ENCODE measurements around the gene CFP. TPM values are rescaled to one million over a fixed set of nuclear protein-coding genes. Genes with fewer than 3 reads are reported as not detected.

Gene CFP
- total and polyA plus RNA-seq, 2 donors (not counting 1 experiment from before 2014, with no cell fraction given): 0.59 to 3.8 TPM

- no peaks in the 10 kb centered on the region for H3K27me3 ChIP-seq (replicated peaks in 1 of 4; ENCODE audit: control extremely low read depth in 1 of 4, control insufficient read depth in 3 of 4, insufficient read depth in 4 of 4, low read length in 3 of 4)
- ChIA-PET CTCF (no interaction called here), POLR2A (no interaction called here)
- peaks cover 5 to 13% of the 10 kb centered on the region in 2 donors for H3K4me1 ChIP-seq (ENCODE audit: control insufficient read depth in 2 of 2, insufficient read depth in 2 of 2, low read length in 2 of 2)
- Mint-ChIP-seq H3K27ac (no peak overlapping the region), H3K9me3 (ENCODE audit: insufficient read depth) (no peaks in the 10 kb centered on the region), H3K27me3 (no peaks in the 10 kb centered on the region), H3K4me3 (no peak overlapping the region), H3K4me1 (peaks cover 8% of the 10 kb centered on the region)
- H3K9ac ChIP-seq (ENCODE audit: low read length): no peak overlapping the region
- H3K4me3 ChIP-seq (ENCODE audit: control extremely low read depth in 1 of 5, extremely low read depth in 1 of 5, insufficient read depth in 1 of 5, low read depth in 2 of 5, low read length in 4 of 5): no peak overlapping the region
- intact Hi-C loops (cut with micrococcal nuclease): no loop called here
- H3K79me2 ChIP-seq (ENCODE audit: control insufficient read depth, insufficient read depth, low read length): no peaks in the 10 kb centered on the region
- no peak for DNase-seq
- TF ChIP-seq CTCF (IDR thresholded peaks at IDR 0.05) (no peak), EZH2 (IDR thresholded peaks at IDR 0.05; ENCODE audit: borderline replicate concordance, insufficient read depth, low read depth, low read length, poor library complexity, severe bottlenecking) (no peak)
- no peak for ATAC-seq (ENCODE audit: low read depth)
- 96% methylated on average over 9 of the region's 16 CpGs for WGBS (ENCODE audit: insufficient coverage)
- H3K27ac ChIP-seq (ENCODE audit: low read length in 2 of 2): no peak overlapping the region
- no peaks in the 10 kb centered on the region for H3K9me3 ChIP-seq (ENCODE audit: control extremely low read depth in 1 of 3, control insufficient read depth in 2 of 3, insufficient read depth in 1 of 3, low read length in 2 of 3)
- H3K36me3 ChIP-seq (replicated peaks in 1 of 2; ENCODE audit: control extremely low read depth in 1 of 2, control insufficient read depth in 1 of 2, extremely low read depth in 1 of 2, insufficient read depth in 2 of 2, low read length in 1 of 2): no peaks in the 10 kb centered on the region
- no peak overlapping the region for H2AFZ ChIP-seq (ENCODE audit: insufficient read depth, low read depth, low read length, poor library complexity, severe bottlenecking)
- H3K4me2 ChIP-seq (replicated peaks; ENCODE audit: low read depth, low read length, poor library complexity, severe bottlenecking): no peak overlapping the region
- no peaks in the 10 kb centered on the region for H4K20me1 ChIP-seq (ENCODE audit: control insufficient read depth, insufficient read depth, low read length, poor library complexity, severe bottlenecking)
Observed at GRCh38 chrX:47585273-47585672, 44.5 kb downstream of the CFP start.

GRCh38 chrX:47584714-47585113, 45.0 kb downstream of the CFP start:
- Histone ChIP-seq H3K9ac (ENCODE audit: low read length) (no peak overlapping the region), H2AFZ (ENCODE audit: insufficient read depth, low read depth, low read length, poor library complexity, severe bottlenecking) (no peak overlapping the region), H3K27ac (ENCODE audit: low read length in 2 of 2) (no peak overlapping the region), H3K27me3 (replicated peaks in 1 of 4; ENCODE audit: control extremely low read depth in 1 of 4, control insufficient read depth in 3 of 4, insufficient read depth in 4 of 4, low read length in 3 of 4) (no peaks in the 10 kb centered on the region), H4K20me1 (ENCODE audit: control insufficient read depth, insufficient read depth, low read length, poor library complexity, severe bottlenecking) (no peaks in the 10 kb centered on the region), H3K4me2 (replicated peaks; ENCODE audit: low read depth, low read length, poor library complexity, severe bottlenecking) (no peak overlapping the region), H3K36me3 (replicated peaks in 1 of 2; ENCODE audit: control extremely low read depth in 1 of 2, control insufficient read depth in 1 of 2, extremely low read depth in 1 of 2, insufficient read depth in 2 of 2, low read length in 1 of 2) (no peaks in the 10 kb centered on the region), H3K4me3 (ENCODE audit: control extremely low read depth in 1 of 5, extremely low read depth in 1 of 5, insufficient read depth in 1 of 5, low read depth in 2 of 5, low read length in 4 of 5) (no peak overlapping the region), H3K4me1 (ENCODE audit: control insufficient read depth in 2 of 2, insufficient read depth in 2 of 2, low read length in 2 of 2) (peaks cover 5 to 13% of the 10 kb centered on the region in 2 donors), H3K79me2 (ENCODE audit: control insufficient read depth, insufficient read depth, low read length) (no peaks in the 10 kb centered on the region), H3K9me3 (ENCODE audit: control extremely low read depth in 1 of 3, control insufficient read depth in 2 of 3, insufficient read depth in 1 of 3, low read length in 2 of 3) (no peaks in the 10 kb centered on the region)
- WGBS (ENCODE audit: insufficient coverage): 83% methylated on average over 1 of the region's 6 CpGs
- H3K4me1 Mint-ChIP-seq: peaks cover 9% of the 10 kb centered on the region
- ChIA-PET POLR2A (no interaction called here), CTCF (no interaction called here)
- DNase-seq: no peak
- H3K27me3 Mint-ChIP-seq: no peaks in the 10 kb centered on the region
- ATAC-seq (ENCODE audit: low read depth): no peak
- H3K4me3 Mint-ChIP-seq: no peak overlapping the region
- H3K27ac Mint-ChIP-seq: no peak overlapping the region
- TF ChIP-seq CTCF (IDR thresholded peaks at IDR 0.05) (no peak), EZH2 (IDR thresholded peaks at IDR 0.05; ENCODE audit: borderline replicate concordance, insufficient read depth, low read depth, low read length, poor library complexity, severe bottlenecking) (no peak)
- no peaks in the 10 kb centered on the region for H3K9me3 Mint-ChIP-seq (ENCODE audit: insufficient read depth)
- intact Hi-C loops (cut with micrococcal nuclease): no loop called here

Measured in B cell (primary cell).